AG04450 (cell line): ENCODE measurements around the gene RABGAP1L. TPM values are rescaled to one million over a fixed set of nuclear protein-coding genes. Genes with fewer than 3 reads are reported as not detected.
A peak's percentile ranks its signal among the peaks of the same experiment; 100 is the strongest.

ENCODE experiments used
- CTCF ChIA-PET: fragments of 300-600, 350-600 bp; formaldehyde crosslinking; extraction: SDS; loops from one replicate; lab custom pipeline; 2022; ENCODE audit warnings: antibody characterized with exemption, inconsistent platforms; lab: Charles Lee
- POLR2A ChIA-PET: fragments of 350-600 bp; formaldehyde crosslinking; extraction: SDS; loops from one replicate; lab custom pipeline; 2021; ENCODE audit warnings: antibody characterized with exemption, inconsistent platforms; lab: Yijun Ruan, JAX
- DNase-seq: peaks from one replicate; pipeline ENCODE4 v3.0.0-alpha.2; 2011; ENCODE audit warnings: low read depth, low spot score
- H3K27ac ChIP-seq: one replicate; pipeline ENCODE4 v1.5.1; 2012; ENCODE audit warnings: low read depth, low read length, control low read depth
- H3K27me3 ChIP-seq: one replicate; pipeline ENCODE4 v1.6.0; 2012; ENCODE audit warnings: low read length; ENCODE audit not compliant: control insufficient read depth, insufficient read depth
- H3K4me3 ChIP-seq: 2 replicates; pipeline ENCODE4 v1.5.1; 2011; ENCODE audit warnings: mild to moderate bottlenecking, low read depth, low read length, control low read depth
- H3K9me3 ChIP-seq: 2 replicates; pipeline ENCODE4 v1.5.1; 2012; ENCODE audit warnings: low read length; ENCODE audit not compliant: control insufficient read depth, insufficient read depth
- CTCF ChIP-seq: IDR thresholded peaks from 2 replicates; pipeline ENCODE4 v1.5.1; 2011; ENCODE audit warnings: low read depth, low read length, control low read depth, inconsistent platforms
- polyA plus RNA-seq: library from polyadenylated mRNA; depleted of rRNA; stranded (reverse); fragments of >200 nt; gene quantifications from 2 replicates; pipeline ENCODE4 v1.2.3, GENCODE V29; 2011

The RABGAP1L gene
- polyA plus RNA-seq, 1 experiment = 21.2 TPM

DNA sequence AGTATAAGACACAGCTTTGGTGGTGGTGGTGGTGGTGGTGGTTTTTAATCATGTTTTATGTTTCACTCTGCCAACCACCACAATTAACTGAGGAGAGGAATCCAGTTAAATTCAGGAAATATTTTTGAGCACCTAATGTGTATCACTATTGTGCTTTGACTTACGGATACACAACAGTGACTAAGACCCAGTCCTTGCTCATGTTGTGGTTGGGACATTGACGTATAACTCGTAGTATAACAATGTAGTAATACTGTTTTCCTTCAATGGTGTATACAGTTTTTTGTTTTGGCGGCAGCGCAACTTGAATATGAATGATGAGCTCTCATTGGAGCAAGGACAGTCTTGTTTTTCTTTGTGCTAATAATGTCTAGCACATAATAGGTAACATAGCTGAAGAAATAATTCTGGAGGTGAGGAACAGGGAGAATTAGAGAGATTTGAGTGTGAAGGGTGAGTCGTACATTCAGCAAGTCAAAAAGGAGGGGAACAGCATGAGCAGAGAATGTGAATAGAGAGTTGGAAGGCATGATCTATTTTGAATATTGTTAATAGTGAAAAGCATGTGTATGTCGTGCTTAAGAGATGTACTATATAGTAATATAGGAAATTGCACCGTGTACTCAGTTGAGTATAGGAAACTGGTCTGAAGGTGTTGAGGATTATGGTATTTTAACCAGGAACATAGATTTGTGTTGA lies 845.9 kb downstream of the RABGAP1L start:
- POLR2A ChIA-PET = interaction anchor here (1.1 kb wide), 1 partner anchor 18 kb away, joined by 4 read pairs; the partner anchor contains the start of gene MRPS14
- DNase-seq = no peak
- Histone ChIP-seq H3K27me3 (no peaks in the 10 kb centered on the region), H3K9me3 (no peaks in the 10 kb centered on the region), H3K4me3 (no peak overlapping the region), H3K27ac (no peak overlapping the region)
- CTCF ChIA-PET = no interaction called here
- no peak for TF ChIP-seq CTCF

- Histone ChIP-seq H3K27ac (no peak overlapping the region), H3K27me3 (no peaks in the 10 kb centered on the region), H3K9me3 (no peaks in the 10 kb centered on the region), H3K4me3 (no peak overlapping the region)
- ChIA-PET CTCF (no interaction called here), POLR2A (no interaction called here)
- TF ChIP-seq CTCF = no peak
- DNase-seq = no peak
Measured at GRCh38 chr1:175009532-175009931, 850.2 kb downstream of the RABGAP1L start.

DNA sequence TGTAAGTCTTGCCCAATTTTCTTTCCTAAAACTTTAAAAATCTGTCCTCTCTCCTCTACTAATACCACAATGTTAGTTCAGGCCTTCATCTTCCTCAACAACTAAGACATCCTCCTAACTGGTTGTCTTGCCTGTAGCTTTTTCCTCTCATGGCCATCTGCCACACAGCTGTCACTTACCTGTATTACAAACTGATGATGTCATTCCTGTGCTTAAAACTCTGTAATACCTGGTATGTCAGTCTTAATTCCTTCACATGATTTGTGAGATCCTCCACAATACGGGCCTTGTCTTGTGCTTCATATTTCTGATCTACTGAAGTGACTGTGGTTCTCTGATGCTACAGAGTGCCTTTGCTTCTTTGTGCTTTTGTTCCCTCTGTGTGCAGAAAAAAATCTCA lies 854.1 kb downstream of the RABGAP1L start:
- Histone ChIP-seq H3K9me3 (no peaks in the 10 kb centered on the region), H3K27ac (no peak overlapping the region), H3K27me3 (no peaks in the 10 kb centered on the region), H3K4me3 (no peak overlapping the region)
- TF ChIP-seq CTCF = no peak
- DNase-seq = no peak
- ChIA-PET CTCF (no interaction called here), POLR2A (no interaction called here)

GRCh38 chr1:175015243-175015642 lies 855.9 kb downstream of the RABGAP1L start:
- no peaks in the 10 kb centered on the region for H3K9me3 ChIP-seq
- DNase-seq = no peak
- no peaks in the 10 kb centered on the region for H3K27me3 ChIP-seq
- ChIA-PET CTCF (interaction anchor here (0.7 to 1.3 kb wide), 3 partner anchors 14 to 1718 kb away, joined by 5 to 10 read pairs (median 8); no protein-coding TSS in a partner anchor), POLR2A (interaction anchor here (1.5 to 2.8 kb wide), 2 partner anchors 8 to 15 kb away, joined by 8 to 17 read pairs; partner anchors contain the start of genes CACYBP and MRPS14)
- H3K27ac ChIP-seq = peak overlapping the region; percentile 74
- TF ChIP-seq CTCF = no peak
- H3K4me3 ChIP-seq = no peak overlapping the region; the same call in 1 of the 2 replicates

GRCh38 chr1:175019524-175019923 lies 860.2 kb downstream of the RABGAP1L start:
- TF ChIP-seq CTCF = no peak
- Histone ChIP-seq H3K27me3 (no peaks in the 10 kb centered on the region), H3K9me3 (no peaks in the 10 kb centered on the region; the same call in 1 of the 2 replicates), H3K4me3 (no peak overlapping the region), H3K27ac (no peak overlapping the region)
- DNase-seq = no peak
- ChIA-PET POLR2A (no interaction called here), CTCF (no interaction called here)
